Measurements from ENCODE around the gene FGF19. TPM values are rescaled to one million over a fixed set of nuclear protein-coding genes. Genes with fewer than 3 reads are reported as not detected.

The FGF19 gene
- total and polyA plus RNA-seq, 7 experiments from 2014 or later: not detected

- Histone ChIP-seq H3K9me3 (ENCODE audit: control insufficient read depth in 2 of 3, low read length in 3 of 3) (no peaks in the 10 kb centered on the region), H3K4me1 (ENCODE audit: control insufficient read depth in 2 of 2, insufficient read depth in 2 of 2, low read length in 2 of 2) (no peaks in the 10 kb centered on the region), H3K27me3 (ENCODE audit: control insufficient read depth in 2 of 2, insufficient read depth in 2 of 2, low read length in 2 of 2) (peaks cover 0 to 3% of the 10 kb centered on the region in 2 donors), H3K36me3 (ENCODE audit: control insufficient read depth in 2 of 3, insufficient read depth in 3 of 3, low read length in 3 of 3) (no peaks in the 10 kb centered on the region), H3K27ac (ENCODE audit: low read depth, low read length) (no peak overlapping the region), H3K4me3 (ENCODE audit: low read length) (no peak overlapping the region)
- peaks cover 0 to 2% (median 0%) of the 10 kb centered on the region in 11 donors for H3K9me3 Mint-ChIP-seq
- POLR2A ChIA-PET: no interaction called here
- no peak for ATAC-seq
- intact Hi-C loops (cut with micrococcal nuclease): no loop called here
- H3K4me1 Mint-ChIP-seq: peaks cover 0 to 3% (median 0%) of the 10 kb centered on the region in 7 donors
- no peak for DNase-seq
- H3K36me3 Mint-ChIP-seq: no peaks in the 10 kb centered on the region
- no peak overlapping the region for H3K4me3 Mint-ChIP-seq
- no peak overlapping the region for H3K27ac Mint-ChIP-seq
- CTCF ChIA-PET: no interaction called here
- peaks cover 34 to 57% (median 48%) of the 10 kb centered on the region in 5 donors for H3K27me3 Mint-ChIP-seq
These were observed 15.1 kb upstream of the FGF19 start for GRCh38 chr11:69718912-69719311.

DNA sequence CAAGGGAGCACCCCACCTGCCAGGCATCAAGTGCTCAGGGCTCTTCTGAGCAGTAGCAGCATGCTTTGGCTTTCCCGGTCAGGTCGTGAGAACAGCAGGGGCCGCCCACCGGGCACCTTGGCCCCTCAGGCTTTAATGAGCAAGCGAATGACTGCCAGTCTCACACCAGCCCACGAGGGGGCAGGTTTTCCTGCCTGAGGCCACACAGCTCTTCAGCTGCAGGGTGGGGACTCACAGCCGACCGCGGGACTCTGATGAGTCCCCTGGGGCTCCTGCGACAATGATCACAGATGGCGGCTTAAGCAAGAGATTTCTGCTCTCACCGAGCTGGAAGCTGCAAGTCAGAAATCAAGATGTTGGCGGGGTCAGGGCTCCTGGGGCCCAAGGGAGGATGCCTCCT lies 14.3 kb upstream of the FGF19 start:
- H3K9me3 Mint-ChIP-seq: peaks cover 0 to 4% (median 0%) of the 10 kb centered on the region in 11 donors
- Histone ChIP-seq H3K9me3 (ENCODE audit: control insufficient read depth in 2 of 3, low read length in 3 of 3) (no peaks in the 10 kb centered on the region), H3K36me3 (ENCODE audit: control insufficient read depth in 2 of 3, insufficient read depth in 3 of 3, low read length in 3 of 3) (no peaks in the 10 kb centered on the region), H3K4me3 (ENCODE audit: low read length) (no peak overlapping the region), H3K27me3 (ENCODE audit: control insufficient read depth in 2 of 2, insufficient read depth in 2 of 2, low read length in 2 of 2) (peaks cover 0 to 1% of the 10 kb centered on the region in 2 donors), H3K4me1 (ENCODE audit: control insufficient read depth in 2 of 2, insufficient read depth in 2 of 2, low read length in 2 of 2) (no peaks in the 10 kb centered on the region), H3K27ac (ENCODE audit: low read depth, low read length) (no peak overlapping the region)
- ChIA-PET POLR2A (no interaction called here), CTCF (interaction anchor here (0.6 kb wide), 1 partner anchor 357 kb away, joined by 3 read pairs; no protein-coding TSS in a partner anchor)
- H3K27ac Mint-ChIP-seq: no peak overlapping the region
- H3K27me3 Mint-ChIP-seq: peaks cover 34 to 51% (median 46%) of the 10 kb centered on the region in 5 donors
- intact Hi-C loops (cut with micrococcal nuclease): no loop called here
- no peak for DNase-seq
- H3K36me3 Mint-ChIP-seq: no peaks in the 10 kb centered on the region
- ATAC-seq: no peak
- no peak overlapping the region for H3K4me3 Mint-ChIP-seq
- H3K4me1 Mint-ChIP-seq: peaks cover 0 to 5% (median 0%) of the 10 kb centered on the region in 7 donors

DNA sequence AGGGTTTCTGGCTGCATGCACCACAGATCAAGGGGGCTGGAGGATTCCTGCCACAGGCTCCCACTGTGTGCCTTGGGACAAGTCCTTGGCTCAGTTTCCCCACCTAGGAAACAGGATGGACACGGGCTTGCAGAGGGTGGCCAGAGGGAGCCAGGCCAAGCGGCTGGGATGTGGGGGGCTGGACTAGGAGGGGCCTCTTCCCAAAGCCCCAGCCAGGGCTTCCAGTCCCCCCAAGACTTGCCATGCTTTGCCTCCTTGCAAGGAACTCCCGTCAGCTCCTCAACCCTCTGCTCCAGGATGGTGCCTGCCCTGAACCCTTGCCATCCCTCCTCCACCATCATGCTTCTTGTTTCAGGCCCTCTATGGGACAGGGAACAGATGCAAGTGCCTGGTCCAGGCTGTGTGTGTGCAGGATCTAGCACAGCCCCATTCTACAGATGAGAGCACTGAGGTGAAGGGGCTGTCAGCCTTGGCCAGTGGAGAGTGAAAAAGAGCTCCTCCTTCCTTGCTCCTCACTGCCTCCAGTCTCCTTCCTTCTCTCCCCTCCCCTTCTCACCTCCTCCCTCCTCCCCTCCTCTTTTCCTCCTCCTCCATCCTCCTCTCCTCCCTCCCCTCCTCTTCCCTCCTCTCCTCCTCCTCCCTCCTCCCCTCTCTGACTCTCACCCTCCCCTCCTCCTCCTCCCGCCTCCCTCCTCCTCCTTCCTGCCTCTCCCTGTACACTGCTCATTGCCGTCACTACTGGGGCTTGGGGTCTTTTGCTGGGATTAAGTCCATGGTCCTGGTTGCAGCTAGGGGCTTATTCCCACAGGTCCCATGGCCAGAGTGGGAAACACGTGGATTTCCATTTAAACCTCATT lies 13.3 kb upstream of the FGF19 start:
- peaks cover 28 to 41% (median 37%) of the 10 kb centered on the region in 5 donors for H3K27me3 Mint-ChIP-seq
- H3K27me3 ChIP-seq (ENCODE audit: control insufficient read depth in 2 of 2, insufficient read depth in 2 of 2, low read length in 2 of 2): no peaks in the 10 kb centered on the region
- no peak overlapping the region for H3K4me3 Mint-ChIP-seq
- intact Hi-C loops (cut with micrococcal nuclease): no loop called here
- peaks cover 0 to 5% of the 10 kb centered on the region in 2 donors for H3K4me1 ChIP-seq (ENCODE audit: control insufficient read depth in 2 of 2, insufficient read depth in 2 of 2, low read length in 2 of 2)
- DNase-seq (no peak), ATAC-seq (no peak)
- no peak overlapping the region for H3K27ac Mint-ChIP-seq
- H3K4me3 ChIP-seq (ENCODE audit: low read length): no peak overlapping the region
- no peak overlapping the region for H3K27ac ChIP-seq (ENCODE audit: low read depth, low read length)
- ChIA-PET POLR2A (no interaction called here), CTCF (no interaction called here)
- peaks cover 0 to 8% (median 3%) of the 10 kb centered on the region in 11 donors for H3K9me3 Mint-ChIP-seq
- H3K36me3 Mint-ChIP-seq: peaks cover 0 to 4% (median 3%) of the 10 kb centered on the region in 5 donors
- peaks cover 0 to 6% (median 3%) of the 10 kb centered on the region in 3 experiments for H3K9me3 ChIP-seq (ENCODE audit: control insufficient read depth in 2 of 3, low read length in 3 of 3)
- H3K36me3 ChIP-seq (ENCODE audit: control insufficient read depth in 2 of 3, insufficient read depth in 3 of 3, low read length in 3 of 3): no peaks in the 10 kb centered on the region
- H3K4me1 Mint-ChIP-seq: peaks cover 3 to 8% (median 4%) of the 10 kb centered on the region in 7 donors

GRCh38 chr11:69716099-69716498 lies 12.3 kb upstream of the FGF19 start:
- ChIA-PET CTCF (no interaction called here), POLR2A (no interaction called here)
- Histone ChIP-seq H3K4me1 (ENCODE audit: control insufficient read depth in 2 of 2, insufficient read depth in 2 of 2, low read length in 2 of 2) (peaks cover 6 to 13% of the 10 kb centered on the region in 2 donors), H3K27ac (ENCODE audit: low read depth, low read length) (no peak overlapping the region), H3K27me3 (ENCODE audit: control insufficient read depth in 2 of 2, insufficient read depth in 2 of 2, low read length in 2 of 2) (no peaks in the 10 kb centered on the region), H3K9me3 (ENCODE audit: control insufficient read depth in 2 of 3, low read length in 3 of 3) (peaks cover 0 to 6% (median 3%) of the 10 kb centered on the region in 3 experiments), H3K36me3 (ENCODE audit: control insufficient read depth in 2 of 3, insufficient read depth in 3 of 3, low read length in 3 of 3) (no peaks in the 10 kb centered on the region), H3K4me3 (ENCODE audit: low read length) (no peak overlapping the region)
- DNase-seq: no peak
- Mint-ChIP-seq H3K4me3 (no peak overlapping the region), H3K4me1 (peaks cover 10 to 15% (median 13%) of the 10 kb centered on the region in 7 donors), H3K27ac (no peak overlapping the region), H3K36me3 (peaks cover 0 to 8% (median 4%) of the 10 kb centered on the region in 5 donors), H3K27me3 (peaks cover 27 to 32% (median 30%) of the 10 kb centered on the region in 5 donors), H3K9me3 (peaks cover 0 to 15% (median 4%) of the 10 kb centered on the region in 11 donors)
- intact Hi-C loops (cut with micrococcal nuclease): no loop called here
- ATAC-seq: no peak

DNA sequence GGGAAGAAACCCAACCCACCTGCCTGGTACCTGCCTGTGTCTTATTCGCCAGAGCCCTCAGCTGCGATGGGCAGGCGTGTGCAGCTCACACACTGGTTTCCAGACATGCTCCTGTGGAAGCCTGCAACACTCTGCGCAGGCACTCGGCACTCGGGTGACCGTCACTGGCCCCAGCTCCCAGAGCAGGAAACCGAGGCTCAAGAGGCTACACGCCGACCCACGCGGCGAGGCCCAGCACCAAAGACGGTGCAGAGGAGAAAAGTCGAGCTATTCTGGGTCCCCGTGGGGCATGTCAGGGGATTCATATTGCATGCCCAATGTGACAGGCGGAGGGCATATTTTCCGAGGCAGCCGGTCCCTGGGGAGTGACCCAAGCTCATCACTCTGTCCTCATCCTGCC lies 11.6 kb upstream of the FGF19 start:
- peaks cover 0 to 8% (median 4%) of the 10 kb centered on the region in 5 donors for H3K36me3 Mint-ChIP-seq
- peaks cover 24 to 26% (median 25%) of the 10 kb centered on the region in 5 donors for H3K27me3 Mint-ChIP-seq
- Histone ChIP-seq H3K9me3 (ENCODE audit: control insufficient read depth in 2 of 3, low read length in 3 of 3) (peaks cover 0 to 6% (median 3%) of the 10 kb centered on the region in 3 experiments), H3K36me3 (ENCODE audit: control insufficient read depth in 2 of 3, insufficient read depth in 3 of 3, low read length in 3 of 3) (no peaks in the 10 kb centered on the region), H3K4me1 (ENCODE audit: control insufficient read depth in 2 of 2, insufficient read depth in 2 of 2, low read length in 2 of 2) (peaks cover 6 to 13% of the 10 kb centered on the region in 2 donors), H3K4me3 (ENCODE audit: low read length) (no peak overlapping the region), H3K27me3 (ENCODE audit: control insufficient read depth in 2 of 2, insufficient read depth in 2 of 2, low read length in 2 of 2) (no peaks in the 10 kb centered on the region), H3K27ac (ENCODE audit: low read depth, low read length) (no peak overlapping the region)
- DNase-seq (no peak), ATAC-seq (no peak)
- H3K9me3 Mint-ChIP-seq: peaks cover 0 to 15% (median 4%) of the 10 kb centered on the region in 11 donors
- no peak overlapping the region for H3K27ac Mint-ChIP-seq
- intact Hi-C loops (cut with micrococcal nuclease): no loop called here
- H3K4me1 Mint-ChIP-seq: peaks cover 10 to 17% (median 13%) of the 10 kb centered on the region in 7 donors
- ChIA-PET CTCF (no interaction called here), POLR2A (no interaction called here)
- no peak overlapping the region for H3K4me3 Mint-ChIP-seq

DNA sequence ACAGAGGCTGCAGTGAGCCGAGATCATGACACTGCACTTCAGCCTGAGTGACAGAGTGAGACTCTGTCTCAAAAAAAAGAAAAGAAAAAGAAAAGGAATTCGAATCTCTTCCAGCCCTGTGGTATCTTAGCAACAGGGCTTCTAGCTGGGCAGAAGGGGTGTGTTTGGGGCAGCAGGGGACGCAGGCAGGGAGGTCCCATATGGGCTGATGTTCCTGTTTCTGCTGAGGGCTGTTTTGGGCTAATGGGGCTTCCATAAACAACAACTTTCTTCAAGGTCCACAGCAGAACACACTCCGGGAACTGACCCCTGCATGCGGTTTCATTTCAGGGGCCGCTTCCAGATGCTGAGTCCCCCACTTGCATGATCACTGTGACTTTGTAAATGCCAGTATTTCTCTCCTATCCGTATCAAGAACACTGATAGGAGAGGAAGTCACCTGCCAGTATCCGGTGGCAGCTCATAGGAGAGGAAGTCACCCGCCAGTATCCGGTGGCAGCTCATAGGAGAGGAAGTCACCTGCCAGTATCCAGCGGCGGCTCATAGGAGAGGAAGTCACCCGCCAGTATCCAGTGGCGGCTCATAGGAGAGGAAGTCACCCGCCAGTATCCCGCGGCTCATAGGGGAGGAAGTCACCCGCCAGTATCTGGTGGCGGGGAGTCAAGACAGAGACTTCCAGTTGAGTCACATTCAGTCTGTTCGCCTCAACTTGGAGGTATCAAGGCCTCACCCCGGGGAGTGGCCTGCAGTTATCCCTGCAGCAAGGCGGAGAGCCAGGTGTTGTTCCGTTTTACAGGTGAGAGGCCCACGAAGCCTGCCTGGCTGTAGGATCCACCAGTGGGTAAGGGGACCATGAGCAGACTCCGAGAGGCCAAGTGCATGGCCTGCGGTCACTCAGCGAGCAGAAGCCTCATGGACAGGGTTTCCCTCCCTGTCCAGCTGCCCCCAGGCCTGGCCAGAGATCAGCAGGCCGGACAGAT lies 8.3 kb upstream of the FGF19 start:
- Histone ChIP-seq H3K4me3 (ENCODE audit: low read length) (peak overlapping the region; percentile 41), H3K4me1 (ENCODE audit: control insufficient read depth in 2 of 2, insufficient read depth in 2 of 2, low read length in 2 of 2) (peaks cover 6 to 13% of the 10 kb centered on the region in 2 donors), H3K9me3 (ENCODE audit: control insufficient read depth in 2 of 3, low read length in 3 of 3) (peaks cover 0 to 6% (median 3%) of the 10 kb centered on the region in 3 experiments), H3K36me3 (ENCODE audit: control insufficient read depth in 2 of 3, insufficient read depth in 3 of 3, low read length in 3 of 3) (no peaks in the 10 kb centered on the region), H3K27ac (ENCODE audit: low read depth, low read length) (no peak overlapping the region), H3K27me3 (ENCODE audit: control insufficient read depth in 2 of 2, insufficient read depth in 2 of 2, low read length in 2 of 2) (no peaks in the 10 kb centered on the region)
- Mint-ChIP-seq H3K4me1 (peaks cover 10 to 17% (median 13%) of the 10 kb centered on the region in 7 donors), H3K4me3 (peak overlapping the region; percentile 23 to 83 (median 71)), H3K27me3 (peaks cover 4 to 14% (median 9%) of the 10 kb centered on the region in 5 donors), H3K36me3 (peaks cover 0 to 8% (median 4%) of the 10 kb centered on the region in 5 donors), H3K27ac (peak overlapping the region; percentile 36 to 72 (median 52)), H3K9me3 (peaks cover 0 to 15% (median 4%) of the 10 kb centered on the region in 11 donors)
- intact Hi-C loops (cut with micrococcal nuclease): no loop called here
- peak in 7 of 9 donors; percentile 33 to 66 (median 55) for DNase-seq
- POLR2A ChIA-PET: interaction anchor here (0.6 kb wide), 1 partner anchor 1500 kb away, joined by 4 read pairs; no protein-coding TSS in a partner anchor
- ATAC-seq: peak; percentile 44
- CTCF ChIA-PET: no interaction called here

Data from naive thymus-derived CD4-positive, alpha-beta T cell (primary cell).